K562 (cell line): ENCODE data around the gene RHOV. TPM values are rescaled to one million over a fixed set of nuclear protein-coding genes. Genes with fewer than 3 reads are reported as not detected.
A peak's percentile ranks its signal among the peaks of the same experiment; 100 is the strongest.

Source experiments
- ATAC-seq: fragments of 200-7000 bp; cut with Tn5 transposase; 3 replicates; pipeline ENCODE4 v1.9.1; 2020; ENCODE audit warnings: moderate library complexity
- BruUV-seq: library from RNA; stranded (reverse); fragments of 400-500 nt; replicated peaks from 2 replicates; lab custom pipeline; 2021; lab: Mats Ljungman, UMichigan
- CTCF ChIA-PET: fragments of 300-600 bp; formaldehyde crosslinking; extraction: SDS; loops from one replicate; lab custom pipeline; 2021; ENCODE audit warnings: low intra/inter-chr PET ratio; lab: Yijun Ruan, JAX
- POLR2A ChIA-PET: fragments of 300-600, 350-650 bp; sonication (Branson Sonifier 250); formaldehyde crosslinking; extraction: SDS; loops from one replicate; lab custom pipeline; 2021; ENCODE audit warnings: antibody characterized with exemption, inconsistent platforms; lab: Yijun Ruan, JAX
- DNase-seq, 4 experiments: peaks; one replicate each; pipeline versions ENCODE4 v3.0.0 to v3.0.0-alpha.2; 2011 to 2018; ENCODE audit warnings: low spot score in 3 of 4, mixed read lengths in 3 of 4; ENCODE audit errors: extremely low read depth in 1 of 4
- FAIRE-seq: peaks from 2 replicates; lab custom pipeline; 2011; peaks lifted over from hg19 to GRCh38; lab: Jason Lieb, UNC
- H2AFZ ChIP-seq: 2 replicates; pipeline ENCODE4 v1.6.0; 2011; ENCODE audit warnings: low read depth, low read length, control low read depth, inconsistent platforms
- H3K27ac ChIP-seq: fragments of 200-600 bp; 3 replicates; pipeline ENCODE4 v1.8.0; 2011; ENCODE audit warnings: low read depth, mild to moderate bottlenecking, control low read depth, inconsistent platforms, low read length, moderate library complexity, mixed read lengths; ENCODE audit errors: extremely low read depth
- H3K27me3 ChIP-seq, 2 experiments: fragments of 300-600 bp in 1 of 2; 2 replicates in 1 of 2; 3 replicates in 1 of 2; pipeline versions ENCODE4 v1.6.0 to v1.8.0; 2011; ENCODE audit warnings: inconsistent platforms in 2 of 2, low read length in 2 of 2, mild to moderate bottlenecking in 1 of 2, mixed read lengths in 1 of 2, moderate library complexity in 1 of 2; ENCODE audit not compliant: control insufficient read depth in 2 of 2, insufficient read depth in 2 of 2
- H3K36me3 ChIP-seq: fragments of 300-600 bp; 3 replicates; pipeline ENCODE4 v1.8.0; 2011; ENCODE audit warnings: mild to moderate bottlenecking, low read length, inconsistent platforms; ENCODE audit not compliant: control insufficient read depth, insufficient read depth
- H3K4me1 ChIP-seq, 2 experiments: fragments of 200-600 bp in 1 of 2; replicated peaks in 1 of 2; 2 replicates in 1 of 2; 3 replicates in 1 of 2; pipeline versions ENCODE4 v1.5.1 to v1.8.0; 2011; ENCODE audit warnings: inconsistent platforms in 2 of 2, low read length in 2 of 2, mild to moderate bottlenecking in 1 of 2, mixed read lengths in 1 of 2, moderate library complexity in 1 of 2; ENCODE audit not compliant: control insufficient read depth in 2 of 2, insufficient read depth in 2 of 2
- H3K4me2 ChIP-seq: 2 replicates; pipeline ENCODE4 v1.6.1; 2011; ENCODE audit warnings: low read length, control low read depth, inconsistent platforms, mixed read lengths; ENCODE audit not compliant: insufficient read depth
- H3K4me3 ChIP-seq: fragments of 200-600 bp; sonication (generic), shearing (Covaris generic); 2 replicates; pipeline ENCODE4 v1.5.1; 2016; ENCODE audit warnings: control low read depth, inconsistent platforms
- H3K79me2 ChIP-seq: fragments of 200-600 bp; 3 replicates; pipeline ENCODE4 v1.8.0; 2011; ENCODE audit warnings: low read length, inconsistent platforms; ENCODE audit not compliant: control insufficient read depth, insufficient read depth
- H3K9ac ChIP-seq, 2 experiments: 2 replicates each; pipeline versions ENCODE4 v1.6.0 to v1.6.1; 2011; ENCODE audit warnings: low read depth in 2 of 2, low read length in 2 of 2, control low read depth in 1 of 2, inconsistent platforms in 1 of 2, mild to moderate bottlenecking in 1 of 2, mixed read lengths in 1 of 2; ENCODE audit not compliant: insufficient read depth in 1 of 2
- H3K9me1 ChIP-seq: one replicate; pipeline ENCODE4 v1.6.0; 2011; ENCODE audit warnings: inconsistent platforms, mild to moderate bottlenecking, low read length, moderate library complexity; ENCODE audit not compliant: control insufficient read depth, insufficient read depth
- H3K9me3 ChIP-seq: replicated peaks from 2 replicates; pipeline ENCODE4 v1.5.1; 2011; ENCODE audit warnings: low read depth, low read length, inconsistent platforms; ENCODE audit not compliant: control insufficient read depth, insufficient read depth
- H4K20me1 ChIP-seq: replicated peaks from 2 replicates; pipeline ENCODE4 v1.6.1; 2011; ENCODE audit warnings: low read length, inconsistent platforms, mixed read lengths; ENCODE audit not compliant: control insufficient read depth, insufficient read depth
- CBFB ChIP-seq: sonication (generic); formaldehyde crosslinking; IDR thresholded peaks from 2 replicates; pipeline ENCODE4 v1.4.0; 2020; ENCODE audit warnings: mild to moderate bottlenecking, missing genetic modification reagents
- EGR1 ChIP-seq: fragments of 450-650 bp; conservative IDR thresholded peaks from 2 replicates; pipeline ENCODE4 v1.6.1; 2017; ENCODE audit warnings: mild to moderate bottlenecking
- HSF4 ChIP-seq: fragments of 250-450 bp; sonication (Bioruptor Pico); IDR thresholded peaks from 2 replicates; pipeline ENCODE4 v2.1.2; 2022; ENCODE audit warnings: mild to moderate bottlenecking, moderate library complexity, borderline replicate concordance
- KAT7 ChIP-seq: sonication (generic); formaldehyde crosslinking; IDR thresholded peaks from 2 replicates; pipeline ENCODE4 v1.8.0; 2022; ENCODE audit warnings: missing genetic modification reagents, mild to moderate bottlenecking, borderline replicate concordance
- NCOA4 ChIP-seq: fragments of 450-650 bp; IDR thresholded peaks from 2 replicates; pipeline ENCODE4 v1.6.1; 2018; ENCODE audit warnings: mild to moderate bottlenecking; ENCODE audit not compliant: partially characterized antibody
- PHF8 ChIP-seq: fragments of 200-600 bp; sonication (generic); IDR thresholded peaks from 2 replicates; pipeline ENCODE4 v1.6.1; 2012; ENCODE audit warnings: mixed run types, mild to moderate bottlenecking, inconsistent platforms, low read length, moderate library complexity, borderline replicate concordance
- PRDM10 ChIP-seq: fragments of 450-650 bp; IDR thresholded peaks from 2 replicates; pipeline ENCODE4 v1.6.1; 2018; ENCODE audit not compliant: partially characterized antibody
- SMARCE1 ChIP-seq: fragments of 450-650 bp; IDR thresholded peaks from 2 replicates; pipeline ENCODE4 v1.7.1; 2016; ENCODE audit warnings: mild to moderate bottlenecking
- TFAP4 ChIP-seq: sonication (generic); formaldehyde crosslinking; IDR thresholded peaks from 2 replicates; pipeline ENCODE4 v1.8.0; 2022; ENCODE audit warnings: missing genetic modification reagents, mild to moderate bottlenecking, moderate library complexity, borderline replicate concordance
- YY1 ChIP-seq, 3 experiments: IDR thresholded peaks; 2 replicates each; pipeline ENCODE4 v1.6.1; 2011; ENCODE audit warnings: low read length in 2 of 3, mild to moderate bottlenecking in 2 of 3, moderate library complexity in 2 of 3, borderline replicate concordance in 1 of 3, control low read depth in 1 of 3, low read depth in 1 of 3; ENCODE audit not compliant: insufficient read depth in 3 of 3, insufficient replicate concordance in 2 of 3, control insufficient read depth in 1 of 3, insufficient read length in 1 of 3; ENCODE audit errors: extremely low read depth in 1 of 3
- ZBTB1 ChIP-seq: sonication (generic); formaldehyde crosslinking; IDR thresholded peaks from 2 replicates; pipeline ENCODE4 v1.8.1; 2023; ENCODE audit warnings: missing genetic modification reagents, low read depth, mild to moderate bottlenecking, borderline replicate concordance
- ZNF282 ChIP-seq: sonication (generic); formaldehyde crosslinking; IDR thresholded peaks from 2 replicates; pipeline ENCODE4 v1.8.1; 2023; ENCODE audit warnings: missing genetic modification reagents
- WGBS: fragments of 100-300 bp; shearing (Covaris generic); methylation state at CpG from one replicate; pipeline ENCODE4 v1.1.6; 2016; ENCODE audit warnings: low coverage, mixed read lengths; ENCODE audit not compliant: insufficient coverage; ENCODE audit errors: missing lambda C conversion rate; 5-methylcytosine and 5-hydroxymethylcytosine counted together
- in situ Hi-C: fragments of 300-500 bp; cut with MboI; formaldehyde crosslinking; loops from 4 replicates; pipeline ENCODE4 v1.15.0; 2018; ENCODE audit warnings: inconsistent platforms, mixed read lengths
- intact Hi-C: fragments of 100-400 bp; cut with micrococcal nuclease; formaldehyde crosslinking; loops from 2 replicates; pipeline ENCODE4 v1.14.2; 2022
- polyA plus RNA-seq, 8 experiments: library from polyadenylated mRNA; depleted of rRNA in 4 of 8; stranded (reverse) in 5 of 8; unstranded in 3 of 8; fragments of >200 nt; fragmentation: Nextera tagmentation in 2 of 8; fragmentation: Illumina TruSeq in 1 of 8; extraction: Ambion mirVana in 2 of 8; extraction: Trizol in 1 of 8; gene quantifications; 2 replicates each; pipeline versions ENCODE4 v1.2.1 to v1.2.3, GENCODE V29; 2011 to 2014; ENCODE audit warnings: inconsistent platforms in 1 of 8, missing spikeins in 1 of 8
- total RNA-seq, 7 experiments: library from RNA; depleted of rRNA in 6 of 7; stranded (reverse); fragments of >200 nt in 6 of 7; fragmentation: Illumina TruSeq in 2 of 7; extraction: Trizol in 2 of 7; gene quantifications; 2 replicates each; pipeline versions ENCODE4 v1.2.1 to v1.2.3, GENCODE V29; 2011 to 2021; ENCODE audit warnings: low replicate concordance in 1 of 7

The RHOV gene
- total and polyA plus RNA-seq, 9 of the 15 experiments (the other 6 are each of a cell fraction or from before 2014, with no cell fraction given): 0.08 to 2.0 (median 1.1) TPM

- TF ChIP-seq PRDM10 (no peak), EGR1 (peak; percentile 54), SMARCE1 (no peak)
Measured at GRCh38 chr15:40843885-40844695, 29.9 kb downstream of the RHOV start, which contains the start of gene SPINT1 (continued).

GRCh38 chr15:40843261-40843884 is 30.7 kb downstream of the RHOV start:
- BruUV-seq: no TSS peak
- in situ Hi-C loops: no loop called here
- TF ChIP-seq CBFB (CRISPR knock-in tag): no peak
- TF ChIP-seq YY1 (IDR thresholded peaks at IDR 0.05; ENCODE audit: borderline replicate concordance in 1 of 3, control insufficient read depth in 1 of 3, extremely low read depth in 1 of 3, insufficient read depth in 3 of 3, insufficient read length in 1 of 3, insufficient replicate concordance in 2 of 3, low read depth in 1 of 3, low read length in 2 of 3): no peak
- no peak for TF ChIP-seq NCOA4
- TF ChIP-seq PHF8: peak; percentile 53; the same call in 1 of the 2 replicates
- peak; percentile 18; the same call in 1 of the 2 replicates for TF ChIP-seq ZBTB1 (CRISPR knock-in tag)
- no peak for TF ChIP-seq HSF4 (CRISPR knock-in tag)
- TF ChIP-seq ZNF282: 0 out of 2 replicates have a peak, but pooled peaks have one; percentile 29
- peak; percentile 81; the same call in 1 of the 2 replicates for TF ChIP-seq KAT7 (CRISPR knock-in tag)
- TF ChIP-seq TFAP4 (CRISPR knock-in tag): no peak

More at GRCh38 chr15:40843261-40843884, 30.7 kb downstream of the RHOV start:
- Histone ChIP-seq H3K27me3 (no peaks in the 10 kb centered on the region), H3K4me1 (peaks cover 29 to 41% of the 10 kb centered on the region in 2 experiments), H4K20me1 (no peaks in the 10 kb centered on the region), H3K9me3 (no peaks in the 10 kb centered on the region), H3K79me2 (no peaks in the 10 kb centered on the region), H3K4me3 (peak overlapping the region; percentile 52), H3K9me1 (no peaks in the 10 kb centered on the region), H3K27ac (no peak overlapping the region), H3K4me2 (peak overlapping the region; percentile 77), H3K9ac (peak overlapping the region; percentile 31 to 86; a peak in 3 of 4 replicates), H2AFZ (peak overlapping the region; percentile 91), H3K36me3 (no peaks in the 10 kb centered on the region)
- intact Hi-C loops: no loop called here
- ChIA-PET CTCF (interaction anchor here (0.7 kb wide), 1 partner anchor 59 kb away, joined by 3 read pairs; no protein-coding TSS in a partner anchor), POLR2A (interaction anchor here (0.6 to 1.5 kb wide), 6 partner anchors 8 to 733 kb away, joined by 3 to 5 read pairs (median 4); no protein-coding TSS in a partner anchor)
- ATAC-seq: no peak
- DNase-seq: peak in 1 of 4 experiments; percentile 9
- FAIRE-seq: no peak
- 50% methylated on average over 27 of the region's 34 CpGs for WGBS
